Measurements from ENCODE around the gene HERPUD2.
A peak's percentile ranks its signal among the peaks of the same experiment; 100 is the strongest.

HERPUD2 gene, protein sequence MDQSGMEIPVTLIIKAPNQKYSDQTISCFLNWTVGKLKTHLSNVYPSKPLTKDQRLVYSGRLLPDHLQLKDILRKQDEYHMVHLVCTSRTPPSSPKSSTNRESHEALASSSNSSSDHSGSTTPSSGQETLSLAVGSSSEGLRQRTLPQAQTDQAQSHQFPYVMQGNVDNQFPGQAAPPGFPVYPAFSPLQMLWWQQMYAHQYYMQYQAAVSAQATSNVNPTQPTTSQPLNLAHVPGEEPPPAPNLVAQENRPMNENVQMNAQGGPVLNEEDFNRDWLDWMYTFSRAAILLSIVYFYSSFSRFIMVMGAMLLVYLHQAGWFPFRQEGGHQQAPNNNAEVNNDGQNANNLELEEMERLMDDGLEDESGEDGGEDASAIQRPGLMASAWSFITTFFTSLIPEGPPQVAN

GRCh38 chr7:35694784-35695472 lies at the start of gene HERPUD2:
Gene HERPUD2 (minus strand): TSS chr7:35695135. CDS start chr7:35694330, 805 bp downstream.
- H3K4me3 ChIP-seq (ENCODE audit: low read depth, low read length): peak within 1 kb of the TSS; percentile 71
- peak; percentile 93 for DNase-seq (ENCODE audit: low read depth, low spot score)
- in situ Hi-C loops (cut with HindIII; ENCODE audit: low sequenced_read_pairs): no loop called here
- TF ChIP-seq CTCF (IDR thresholded peaks at IDR 0.05; ENCODE audit: low read depth, low read length): no peak

- in situ Hi-C loops (cut with HindIII; ENCODE audit: low sequenced_read_pairs): no loop called here
- DNase-seq (ENCODE audit: low read depth, low spot score): no peak
- TF ChIP-seq CTCF (IDR thresholded peaks at IDR 0.05; ENCODE audit: low read depth, low read length): no peak
- no peak overlapping the region for H3K4me3 ChIP-seq (ENCODE audit: low read depth, low read length)
Observed at GRCh38 chr7:35738889-35739288, 44.0 kb upstream of the HERPUD2 start.

DNA sequence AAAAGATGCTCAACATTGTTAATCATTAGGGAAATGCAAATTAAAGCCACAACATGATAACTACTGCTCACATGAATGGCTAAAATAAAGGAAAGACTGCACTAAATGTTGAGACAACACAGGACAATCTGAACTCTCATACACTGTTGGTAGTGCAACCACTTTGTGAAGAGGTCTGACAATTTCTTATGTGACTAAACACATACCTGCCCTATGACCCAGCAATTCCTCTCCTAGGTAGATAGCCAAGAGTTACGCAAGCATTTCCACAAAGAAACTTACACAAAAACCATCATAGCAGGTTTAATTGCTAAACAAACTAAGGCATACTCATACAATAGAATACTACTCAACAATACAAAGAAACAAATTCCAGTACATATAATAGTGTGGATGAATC lies 41.8 kb upstream of the HERPUD2 start:
- DNase-seq (ENCODE audit: low read depth, low spot score): no peak
- in situ Hi-C loops (cut with HindIII; ENCODE audit: low sequenced_read_pairs): no loop called here
- no peak for TF ChIP-seq CTCF (IDR thresholded peaks at IDR 0.05; ENCODE audit: low read depth, low read length)

DNA sequence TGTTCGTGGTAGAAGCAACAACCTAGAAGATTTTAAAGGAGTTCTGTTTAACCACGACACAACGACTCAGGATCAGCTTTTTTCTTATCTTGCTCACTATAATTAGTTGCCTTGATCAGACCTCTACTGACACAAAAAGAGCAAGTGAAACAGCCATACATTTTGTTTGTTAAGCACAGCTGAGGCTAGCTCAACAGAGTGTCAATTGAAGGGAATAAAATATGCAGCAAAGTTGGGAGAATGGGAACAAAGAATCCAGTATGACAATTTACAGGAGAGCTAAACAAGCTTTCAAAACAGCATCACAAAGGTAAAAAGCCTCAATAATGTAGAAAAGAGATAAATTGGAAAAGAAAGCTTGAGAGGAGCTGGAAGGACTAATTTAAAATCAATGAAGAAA lies 40.5 kb upstream of the HERPUD2 start:
- no peak for DNase-seq (ENCODE audit: low read depth, low spot score)
- TF ChIP-seq CTCF (IDR thresholded peaks at IDR 0.05; ENCODE audit: low read depth, low read length): no peak
- H3K4me3 ChIP-seq (ENCODE audit: low read depth, low read length): no peak overlapping the region
- in situ Hi-C loops (cut with HindIII; ENCODE audit: low sequenced_read_pairs): no loop called here

More for the DNA sequence above, 41.8 kb upstream of the HERPUD2 start:
- H3K4me3 ChIP-seq (ENCODE audit: low read depth, low read length): no peak overlapping the region

GRCh38 chr7:35734001-35734483 lies 39.1 kb upstream of the HERPUD2 start:
- TF ChIP-seq CTCF (IDR thresholded peaks at IDR 0.05; ENCODE audit: low read depth, low read length): no peak
- H3K4me3 ChIP-seq (ENCODE audit: low read depth, low read length): no peak overlapping the region
- in situ Hi-C loops (cut with HindIII; ENCODE audit: low sequenced_read_pairs): no loop called here
- no peak for DNase-seq (ENCODE audit: low read depth, low spot score)

- no peak for DNase-seq (ENCODE audit: low read depth, low spot score)
- H3K4me3 ChIP-seq (ENCODE audit: low read depth, low read length): no peak overlapping the region
- in situ Hi-C loops (cut with HindIII; ENCODE audit: low sequenced_read_pairs): no loop called here
- no peak for TF ChIP-seq CTCF (IDR thresholded peaks at IDR 0.05; ENCODE audit: low read depth, low read length)
Observed at GRCh38 chr7:35731349-35731748, 36.4 kb upstream of the HERPUD2 start.

Measured in astrocyte of the spinal cord (primary cell).